ENCODE results near the gene COL5A1. TPM values are rescaled to one million over a fixed set of nuclear protein-coding genes. Genes with fewer than 3 reads are reported as not detected.

The COL5A1 gene
- total RNA-seq, 1 experiment from 2014 or later, result 9.5 TPM

- no peaks in the 10 kb centered on the region for H4K20me1 ChIP-seq (ENCODE audit: control insufficient read depth, insufficient read depth, insufficient read length)
Measured at GRCh38 chr9:134796882-134797281, 155.3 kb downstream of the COL5A1 start.

More at GRCh38 chr9:134796882-134797281, 155.3 kb downstream of the COL5A1 start:
- H3K36me3 Mint-ChIP-seq (ENCODE audit: insufficient read depth in 1 of 3, low read depth in 3 of 3), result no peaks in the 10 kb centered on the region
- H3K27ac Mint-ChIP-seq, result no peak overlapping the region; a peak in 1 of 7 replicates
- H3K27me3 Mint-ChIP-seq (ENCODE audit: low read depth), result no peaks in the 10 kb centered on the region
- Histone ChIP-seq H3K23ac (ENCODE audit: insufficient read length, low read depth, low read length) (no peak overlapping the region), H2BK20ac (ENCODE audit: low read depth, low read length, poor library complexity, severe bottlenecking) (no peak overlapping the region), H2BK120ac (ENCODE audit: low read depth, low read length, poor library complexity, severe bottlenecking) (no peak overlapping the region), H3K4ac (ENCODE audit: low read depth, low read length) (no peak overlapping the region), H4K91ac (ENCODE audit: insufficient read length, low read depth, low read length) (no peak overlapping the region), H3K23me2 (ENCODE audit: insufficient read length, low read depth, low read length, poor library complexity, severe bottlenecking) (no peaks in the 10 kb centered on the region), H2AFZ (ENCODE audit: low read length) (no peak overlapping the region), H3K18ac (ENCODE audit: insufficient read length, low read depth, low read length) (no peak overlapping the region), H4K5ac (ENCODE audit: insufficient read length, low read depth, low read length) (no peak overlapping the region), H2BK12ac (ENCODE audit: insufficient read length, low read depth, low read length) (no peak overlapping the region), H3T11ph (ENCODE audit: low read length) (no peak overlapping the region), H3K9ac (ENCODE audit: extremely low read depth, insufficient read length, low read length) (no peak overlapping the region), H3K56ac (ENCODE audit: insufficient read length, low read depth, low read length) (no peak overlapping the region), H3K9me3 (ENCODE audit: control insufficient read depth, low read depth, low read length) (no peaks in the 10 kb centered on the region), H3K14ac (ENCODE audit: insufficient read depth, low read length) (no peak overlapping the region), H3K4me2 (ENCODE audit: insufficient read depth, insufficient read length, low read length) (no peak overlapping the region), H2BK15ac (ENCODE audit: low read depth, low read length) (no peak overlapping the region), H2BK5ac (ENCODE audit: insufficient read length, low read length) (no peak overlapping the region), H3K79me2 (ENCODE audit: insufficient read depth, low read length) (no peaks in the 10 kb centered on the region), H3K79me1 (ENCODE audit: insufficient read depth, low read depth, low read length, poor library complexity, severe bottlenecking) (no peaks in the 10 kb centered on the region), H3K27ac (ENCODE audit: insufficient read length, low read depth, low read length) (no peak overlapping the region), H4K8ac (replicated peaks; ENCODE audit: insufficient read length, low read depth, low read length) (no peak overlapping the region), H3K27me3 (ENCODE audit: insufficient read depth, low read length) (no peaks in the 10 kb centered on the region), H3K4me1 (ENCODE audit: insufficient read depth, low read length) (no peaks in the 10 kb centered on the region), H2AK5ac (ENCODE audit: insufficient read length, low read length) (no peak overlapping the region)
- no peak for DNase-seq
- WGBS (ENCODE audit: extremely low coverage, insufficient read length, low lambda C conversion rate), result no CpG with 5 or more reads among the region's 10 CpGs
- no peaks in the 10 kb centered on the region for H3K9me3 Mint-ChIP-seq
- TF ChIP-seq CTCF (conservative IDR thresholded peaks at IDR 0.05), result no peak
- H3K4me1 Mint-ChIP-seq, result peaks cover 21 to 23% of the 10 kb centered on the region in 2 experiments
- no peak overlapping the region for H3K4me3 Mint-ChIP-seq
